Neural progenitor cell (in vitro differentiated cells): ENCODE measurements around the gene UGT1A1. TPM values are rescaled to one million over a fixed set of nuclear protein-coding genes. Genes with fewer than 3 reads are reported as not detected.

Experiments used
- DNase-seq: peaks from one replicate; pipeline ENCODE4 v3.0.0-alpha.2; 2016; ENCODE audit warnings: low spot score
- H2AFZ ChIP-seq: fragments of 200-600 bp; sonication (generic); replicated peaks from 2 replicates; pipeline ENCODE4 v1.6.1; 2016; ENCODE audit warnings: antibody characterized with exemption
- H3F3A ChIP-seq: fragments of 200-600 bp; sonication (generic); 2 replicates; pipeline ENCODE4 v1.6.1; 2016; ENCODE audit warnings: antibody characterized with exemption, low read depth
- H3K27ac ChIP-seq: fragments of 200-600 bp; sonication (generic); 2 replicates; pipeline ENCODE4 v1.5.1; 2016; ENCODE audit warnings: mild to moderate bottlenecking
- H3K27me3 ChIP-seq: fragments of 200-600 bp; sonication (generic); 2 replicates; pipeline ENCODE4 v1.6.1; 2016; ENCODE audit warnings: mild to moderate bottlenecking, moderate library complexity
- H3K36me3 ChIP-seq: fragments of 200-600 bp; sonication (generic); 2 replicates; pipeline ENCODE4 v1.5.1; 2016
- H3K4me1 ChIP-seq: fragments of 200-600 bp; sonication (generic); 2 replicates; pipeline ENCODE4 v1.6.1; 2016; ENCODE audit warnings: mixed run types
- H3K4me2 ChIP-seq: fragments of 200-600 bp; sonication (generic); 2 replicates; pipeline ENCODE4 v1.6.1; 2016
- H3K4me3 ChIP-seq: fragments of 200-600 bp; sonication (generic); 2 replicates; pipeline ENCODE4 v1.5.1; 2016
- H3K79me2 ChIP-seq: fragments of 200-600 bp; sonication (generic); 2 replicates; pipeline ENCODE4 v1.6.1; 2016; ENCODE audit warnings: low read depth
- H3K9ac ChIP-seq: fragments of 200-600 bp; sonication (generic); 2 replicates; pipeline ENCODE4 v1.6.1; 2016
- H3K9me3 ChIP-seq: fragments of 200-600 bp; sonication (generic); 2 replicates; pipeline ENCODE4 v1.5.1; 2016; ENCODE audit warnings: low read depth
- H4K20me1 ChIP-seq: fragments of 200-600 bp; sonication (generic); 2 replicates; pipeline ENCODE4 v1.6.1; 2016; ENCODE audit warnings: low read depth
- H3K27ac Mint-ChIP-seq: 3 replicates; pipeline ENCODE4 v1.8.0; 2021; ENCODE audit warnings: mixed read lengths
- H3K27me3 Mint-ChIP-seq: 2 replicates; pipeline ENCODE4 v1.8.0; 2022; ENCODE audit warnings: low read depth, mild to moderate bottlenecking, inconsistent platforms, moderate library complexity, mixed read lengths; ENCODE audit not compliant: insufficient read depth
- H3K36me3 Mint-ChIP-seq: 3 replicates; pipeline ENCODE4 v1.8.0; 2021; ENCODE audit warnings: mixed read lengths
- H3K4me1 Mint-ChIP-seq: 3 replicates; pipeline ENCODE4 v1.8.0; 2021; ENCODE audit warnings: mixed read lengths
- H3K4me3 Mint-ChIP-seq: 3 replicates; pipeline ENCODE4 v1.8.0; 2021; ENCODE audit warnings: mild to moderate bottlenecking, moderate library complexity, mixed read lengths
- H3K9me3 Mint-ChIP-seq: 3 replicates; pipeline ENCODE4 v1.8.0; 2020; ENCODE audit warnings: mixed read lengths
- CTCF ChIP-seq: fragments of 200-600 bp; sonication (generic); IDR thresholded peaks from 2 replicates; pipeline ENCODE4 v1.5.1; 2017; ENCODE audit warnings: antibody characterized with exemption, mild to moderate bottlenecking
- EZH2 ChIP-seq: fragments of 200-600 bp; sonication (generic); IDR thresholded peaks from 2 replicates; pipeline ENCODE4 v1.6.1; 2017; ENCODE audit warnings: antibody characterized with exemption, mild to moderate bottlenecking, moderate library complexity
- EZH2phosphoT487 ChIP-seq: fragments of 200-600 bp; sonication (generic); IDR thresholded peaks from 2 replicates; pipeline ENCODE4 v1.6.1; 2017; ENCODE audit warnings: antibody characterized with exemption
- total RNA-seq: library from RNA; depleted of rRNA; stranded (reverse); fragments of >200 nt; gene quantifications from 2 replicates; pipeline ENCODE4 v1.2.3, GENCODE V29; 2015; ENCODE audit warnings: low replicate concordance

UGT1A1 gene
- total RNA-seq, 1 donor from 2014 or later = not detected

DNA sequence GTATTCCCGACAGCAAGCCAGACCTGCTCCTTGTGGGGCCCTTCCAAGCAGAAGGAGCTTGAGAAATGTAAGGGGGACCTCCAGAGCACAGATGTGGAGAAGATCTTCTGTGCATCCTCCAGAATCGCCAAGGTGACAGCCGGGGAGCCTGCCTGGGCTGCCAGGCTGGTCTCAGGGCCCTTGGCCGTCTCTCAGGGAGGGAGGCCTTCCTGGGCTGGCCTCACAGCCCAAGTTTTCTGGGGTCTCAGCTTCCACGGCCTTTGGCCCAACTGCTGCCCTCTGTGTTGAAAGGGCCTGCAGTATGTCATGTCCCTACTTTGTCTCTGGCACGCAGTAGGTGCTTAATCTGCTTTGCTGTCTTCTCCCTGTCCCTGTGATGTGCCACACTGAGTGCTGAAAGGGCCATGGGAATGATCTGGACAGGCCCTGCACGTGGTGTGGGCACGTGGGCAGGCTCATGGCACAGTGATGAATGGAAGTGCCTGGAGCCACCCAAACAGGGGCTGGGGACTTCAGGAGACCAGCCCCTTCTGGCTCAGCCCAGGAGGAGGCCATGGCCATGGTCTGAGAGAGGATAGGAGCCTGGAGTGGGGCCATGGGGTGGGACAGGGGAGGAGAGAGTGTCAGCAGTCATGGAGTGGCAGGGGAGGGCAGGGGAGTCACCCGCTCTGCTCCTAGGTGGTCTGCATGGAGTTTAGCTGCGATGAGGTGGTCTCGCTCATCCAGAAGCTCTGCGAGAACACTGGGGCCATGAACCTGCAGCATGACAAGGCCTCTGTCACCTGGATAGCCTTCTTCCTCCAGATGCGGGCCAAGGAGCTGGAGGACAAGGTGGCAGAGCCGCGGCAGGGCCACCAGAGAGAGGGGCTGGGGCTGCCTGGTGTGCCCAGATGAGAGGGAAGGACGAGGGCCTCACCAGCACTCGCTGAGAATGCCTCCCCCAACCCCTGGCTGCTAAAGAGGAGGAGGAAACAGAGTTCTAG lies 58.9 kb downstream of the UGT1A1 start:
- Histone ChIP-seq H3K27ac (no peak overlapping the region), H3K9ac (no peak overlapping the region), H3K4me2 (no peak overlapping the region), H3K9me3 (no peaks in the 10 kb centered on the region), H3K36me3 (no peaks in the 10 kb centered on the region), H3K4me1 (no peaks in the 10 kb centered on the region), H3K4me3 (no peak overlapping the region), H3K79me2 (no peaks in the 10 kb centered on the region), H3F3A (no peaks in the 10 kb centered on the region), H3K27me3 (no peaks in the 10 kb centered on the region), H4K20me1 (no peaks in the 10 kb centered on the region), H2AFZ (no peak overlapping the region)
- Mint-ChIP-seq H3K4me1 (peaks cover 10% of the 10 kb centered on the region), H3K4me3 (no peak overlapping the region), H3K27ac (no peak overlapping the region), H3K27me3 (peaks cover 4% of the 10 kb centered on the region), H3K9me3 (no peaks in the 10 kb centered on the region), H3K36me3 (no peaks in the 10 kb centered on the region)
- no peak for DNase-seq
- no peak for TF ChIP-seq EZH2phosphoT487
- no peak for TF ChIP-seq EZH2
- TF ChIP-seq CTCF = no peak

- no peak overlapping the region for H3K27ac Mint-ChIP-seq
- no peak overlapping the region for H3K4me3 ChIP-seq
- TF ChIP-seq EZH2 (no peak), CTCF (no peak), EZH2phosphoT487 (no peak)
- no peaks in the 10 kb centered on the region for H3K27me3 ChIP-seq
- no peaks in the 10 kb centered on the region for H3F3A ChIP-seq
- H4K20me1 ChIP-seq = no peaks in the 10 kb centered on the region
- H3K4me1 Mint-ChIP-seq = peaks cover 10% of the 10 kb centered on the region
- H3K4me3 Mint-ChIP-seq = no peak overlapping the region
- no peak overlapping the region for H3K9ac ChIP-seq
- H2AFZ ChIP-seq = no peak overlapping the region
- no peaks in the 10 kb centered on the region for H3K79me2 ChIP-seq
- H3K9me3 ChIP-seq = no peaks in the 10 kb centered on the region
- no peaks in the 10 kb centered on the region for H3K4me1 ChIP-seq
- H3K9me3 Mint-ChIP-seq = no peaks in the 10 kb centered on the region
- no peaks in the 10 kb centered on the region for H3K36me3 Mint-ChIP-seq
- H3K27me3 Mint-ChIP-seq = peaks cover 6% of the 10 kb centered on the region
- DNase-seq = no peak
- H3K4me2 ChIP-seq = no peak overlapping the region
- H3K27ac ChIP-seq = no peak overlapping the region
- no peaks in the 10 kb centered on the region for H3K36me3 ChIP-seq
These were observed 60.1 kb downstream of the UGT1A1 start for GRCh38 chr2:233819884-233820773.

DNA sequence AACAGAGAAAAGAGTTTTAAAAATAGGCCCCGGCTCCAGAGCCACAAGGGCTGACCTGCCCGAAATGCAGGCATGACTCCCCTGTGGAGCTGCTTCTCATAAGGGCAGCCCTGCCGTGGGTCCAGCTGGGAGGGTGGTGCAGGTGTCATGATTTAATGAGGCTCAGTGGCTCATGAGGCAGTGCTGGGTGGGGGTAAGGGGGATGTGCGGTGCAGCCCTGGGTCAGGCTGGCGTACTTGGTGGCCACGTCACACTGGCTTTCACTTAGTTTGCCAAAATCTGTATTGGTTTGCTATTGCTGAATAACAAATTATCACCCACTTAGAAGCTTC lies 60.7 kb downstream of the UGT1A1 start:
- Mint-ChIP-seq H3K27me3 (peaks cover 6% of the 10 kb centered on the region), H3K36me3 (peaks cover 1% of the 10 kb centered on the region), H3K4me1 (peaks cover 10% of the 10 kb centered on the region), H3K4me3 (no peak overlapping the region), H3K27ac (no peak overlapping the region), H3K9me3 (peaks cover 3% of the 10 kb centered on the region)
- TF ChIP-seq EZH2phosphoT487 (no peak), EZH2 (no peak), CTCF (no peak)
- no peak for DNase-seq
- H3K4me1 ChIP-seq = no peaks in the 10 kb centered on the region
- H3F3A ChIP-seq = no peaks in the 10 kb centered on the region
- H3K36me3 ChIP-seq = no peaks in the 10 kb centered on the region
- H3K79me2 ChIP-seq = no peaks in the 10 kb centered on the region
- H3K9me3 ChIP-seq = no peaks in the 10 kb centered on the region
- H3K9ac ChIP-seq = no peak overlapping the region
- no peaks in the 10 kb centered on the region for H4K20me1 ChIP-seq
- H3K27me3 ChIP-seq = no peaks in the 10 kb centered on the region
- no peak overlapping the region for H3K27ac ChIP-seq
- H3K4me2 ChIP-seq = no peak overlapping the region
- H2AFZ ChIP-seq = no peak overlapping the region
- H3K4me3 ChIP-seq = no peak overlapping the region
